ENCODE data around the gene OLFML2B.

The OLFML2B gene

GRCh38 chr1:162033428-162033827 lies 9.8 kb upstream of the OLFML2B start:
- Histone ChIP-seq H3K9ac (ENCODE audit: low read length) (no peak overlapping the region), H3K18ac (ENCODE audit: low read length) (no peak overlapping the region), H2BK120ac (ENCODE audit: low read depth, low read length) (no peak overlapping the region), H3K79me1 (ENCODE audit: low read length) (no peaks in the 10 kb centered on the region), H3K56ac (ENCODE audit: low read length) (no peak overlapping the region), H2BK5ac (ENCODE audit: low read length) (no peak overlapping the region), H3K36me3 (ENCODE audit: control insufficient read depth, insufficient read depth, low read length) (no peaks in the 10 kb centered on the region), H2BK15ac (replicated peaks; ENCODE audit: low read depth) (no peak overlapping the region), H3K79me2 (ENCODE audit: control insufficient read depth, insufficient read depth, low read length) (no peaks in the 10 kb centered on the region), H3K27ac (ENCODE audit: low read depth, low read length) (no peak overlapping the region), H3K27me3 (ENCODE audit: insufficient read depth, low read length, poor library complexity) (no peaks in the 10 kb centered on the region), H3K4me2 (ENCODE audit: low read length) (no peak overlapping the region), H3K4me3 (ENCODE audit: low read length) (no peak overlapping the region), H2AK5ac (ENCODE audit: low read length) (no peak overlapping the region), H3K4me1 (ENCODE audit: control insufficient read depth, low read depth, low read length) (no peaks in the 10 kb centered on the region), H4K5ac (ENCODE audit: low read length) (no peak overlapping the region), H4K8ac (ENCODE audit: low read depth, low read length) (no peak overlapping the region), H3K23ac (ENCODE audit: low read length) (no peak overlapping the region), H3K4ac (ENCODE audit: low read depth, low read length) (no peak overlapping the region)
- DNase-seq: no peak
- WGBS (ENCODE audit: extremely low coverage, insufficient coverage, low lambda C conversion rate): no CpG with 5 or more reads among the region's 6 CpGs

GRCh38 chr1:162030759-162031280 lies 7.2 kb upstream of the OLFML2B start:
- no peak overlapping the region for H4K8ac ChIP-seq (ENCODE audit: low read depth, low read length)
- H3K27me3 ChIP-seq (ENCODE audit: insufficient read depth, low read length, poor library complexity): no peaks in the 10 kb centered on the region
- H2BK120ac ChIP-seq (ENCODE audit: low read depth, low read length): no peak overlapping the region
- H2AK5ac ChIP-seq (ENCODE audit: low read length): no peak overlapping the region
- no peak overlapping the region for H3K4me2 ChIP-seq (ENCODE audit: low read length)
- no peak overlapping the region for H3K4ac ChIP-seq (ENCODE audit: low read depth, low read length)
- H3K4me1 ChIP-seq (ENCODE audit: control insufficient read depth, low read depth, low read length): no peaks in the 10 kb centered on the region
- WGBS (ENCODE audit: extremely low coverage, insufficient coverage, low lambda C conversion rate): no CpG with 5 or more reads among the region's 3 CpGs
- no peaks in the 10 kb centered on the region for H3K79me1 ChIP-seq (ENCODE audit: low read length)
- no peak overlapping the region for H3K9ac ChIP-seq (ENCODE audit: low read length)
- DNase-seq: no peak
- H2BK5ac ChIP-seq (ENCODE audit: low read length): no peak overlapping the region
- H3K18ac ChIP-seq (ENCODE audit: low read length): no peak overlapping the region
- no peak overlapping the region for H3K23ac ChIP-seq (ENCODE audit: low read length)
- H3K27ac ChIP-seq (ENCODE audit: low read depth, low read length): no peak overlapping the region
- no peak overlapping the region for H4K5ac ChIP-seq (ENCODE audit: low read length)
- H3K56ac ChIP-seq (ENCODE audit: low read length): no peak overlapping the region
- H3K36me3 ChIP-seq (ENCODE audit: control insufficient read depth, insufficient read depth, low read length): no peaks in the 10 kb centered on the region
- H3K79me2 ChIP-seq (ENCODE audit: control insufficient read depth, insufficient read depth, low read length): no peaks in the 10 kb centered on the region
- no peak overlapping the region for H2BK15ac ChIP-seq (replicated peaks; ENCODE audit: low read depth)
- H3K4me3 ChIP-seq (ENCODE audit: low read length): no peak overlapping the region

GRCh38 chr1:162029157-162029556 lies 5.5 kb upstream of the OLFML2B start:
- no peak overlapping the region for H3K9ac ChIP-seq (ENCODE audit: low read length)
- no peak overlapping the region for H3K27ac ChIP-seq (ENCODE audit: low read depth, low read length)
- no peak overlapping the region for H2BK5ac ChIP-seq (ENCODE audit: low read length)
- no peak overlapping the region for H3K23ac ChIP-seq (ENCODE audit: low read length)
- no peak overlapping the region for H3K4me3 ChIP-seq (ENCODE audit: low read length)
- no CpG with 5 or more reads among the region's 4 CpGs for WGBS (ENCODE audit: extremely low coverage, insufficient coverage, low lambda C conversion rate)
- H3K4me2 ChIP-seq (ENCODE audit: low read length): no peak overlapping the region
- H3K4me1 ChIP-seq (ENCODE audit: control insufficient read depth, low read depth, low read length): peaks cover 1% of the 10 kb centered on the region
- H3K56ac ChIP-seq (ENCODE audit: low read length): no peak overlapping the region
- no peaks in the 10 kb centered on the region for H3K27me3 ChIP-seq (ENCODE audit: insufficient read depth, low read length, poor library complexity)
- H3K18ac ChIP-seq (ENCODE audit: low read length): no peak overlapping the region
- H3K79me1 ChIP-seq (ENCODE audit: low read length): no peaks in the 10 kb centered on the region
- no peaks in the 10 kb centered on the region for H3K79me2 ChIP-seq (ENCODE audit: control insufficient read depth, insufficient read depth, low read length)
- H2AK5ac ChIP-seq (ENCODE audit: low read length): no peak overlapping the region
- H3K36me3 ChIP-seq (ENCODE audit: control insufficient read depth, insufficient read depth, low read length): no peaks in the 10 kb centered on the region
- H3K4ac ChIP-seq (ENCODE audit: low read depth, low read length): no peak overlapping the region
- H4K5ac ChIP-seq (ENCODE audit: low read length): no peak overlapping the region
- no peak overlapping the region for H4K8ac ChIP-seq (ENCODE audit: low read depth, low read length)
- H2BK120ac ChIP-seq (ENCODE audit: low read depth, low read length): no peak overlapping the region
- no peak overlapping the region for H2BK15ac ChIP-seq (replicated peaks; ENCODE audit: low read depth)
- DNase-seq: no peak

- H2BK5ac ChIP-seq (ENCODE audit: low read length): no peak overlapping the region
- no peak overlapping the region for H2BK15ac ChIP-seq (replicated peaks; ENCODE audit: low read depth)
- no peak overlapping the region for H3K4ac ChIP-seq (ENCODE audit: low read depth, low read length)
- no peak overlapping the region for H4K5ac ChIP-seq (ENCODE audit: low read length)
- H4K8ac ChIP-seq (ENCODE audit: low read depth, low read length): no peak overlapping the region
- H2BK120ac ChIP-seq (ENCODE audit: low read depth, low read length): no peak overlapping the region
- H3K4me2 ChIP-seq (ENCODE audit: low read length): no peak overlapping the region
- no peak overlapping the region for H3K18ac ChIP-seq (ENCODE audit: low read length)
- no peak overlapping the region for H3K27ac ChIP-seq (ENCODE audit: low read depth, low read length)
- H3K36me3 ChIP-seq (ENCODE audit: control insufficient read depth, insufficient read depth, low read length): no peaks in the 10 kb centered on the region
- no peak overlapping the region for H3K9ac ChIP-seq (ENCODE audit: low read length)
- H3K79me1 ChIP-seq (ENCODE audit: low read length): no peaks in the 10 kb centered on the region
- no peaks in the 10 kb centered on the region for H3K79me2 ChIP-seq (ENCODE audit: control insufficient read depth, insufficient read depth, low read length)
- no CpG with 5 or more reads among the region's 6 CpGs for WGBS (ENCODE audit: extremely low coverage, insufficient coverage, low lambda C conversion rate)
- peaks cover 1% of the 10 kb centered on the region for H3K4me1 ChIP-seq (ENCODE audit: control insufficient read depth, low read depth, low read length)
- no peak overlapping the region for H3K56ac ChIP-seq (ENCODE audit: low read length)
- DNase-seq: no peak
- H3K4me3 ChIP-seq (ENCODE audit: low read length): no peak overlapping the region
- no peaks in the 10 kb centered on the region for H3K27me3 ChIP-seq (ENCODE audit: insufficient read depth, low read length, poor library complexity)
- H3K23ac ChIP-seq (ENCODE audit: low read length): no peak overlapping the region
- H2AK5ac ChIP-seq (ENCODE audit: low read length): no peak overlapping the region
These were observed 5.1 kb upstream of the OLFML2B start for GRCh38 chr1:162028726-162029125.

GRCh38 chr1:162026881-162027280 lies 3.2 kb upstream of the OLFML2B start:
- no peak overlapping the region for H2AK5ac ChIP-seq (ENCODE audit: low read length)
- DNase-seq: no peak
- H4K5ac ChIP-seq (ENCODE audit: low read length): no peak overlapping the region
- H3K27me3 ChIP-seq (ENCODE audit: insufficient read depth, low read length, poor library complexity): no peaks in the 10 kb centered on the region
- H3K18ac ChIP-seq (ENCODE audit: low read length): no peak overlapping the region
- no peaks in the 10 kb centered on the region for H3K79me2 ChIP-seq (ENCODE audit: control insufficient read depth, insufficient read depth, low read length)
- H3K36me3 ChIP-seq (ENCODE audit: control insufficient read depth, insufficient read depth, low read length): no peaks in the 10 kb centered on the region
- H4K8ac ChIP-seq (ENCODE audit: low read depth, low read length): no peak overlapping the region
- H3K23ac ChIP-seq (ENCODE audit: low read length): no peak overlapping the region
- no peak overlapping the region for H2BK15ac ChIP-seq (replicated peaks; ENCODE audit: low read depth)
- H3K27ac ChIP-seq (ENCODE audit: low read depth, low read length): no peak overlapping the region
- H2BK5ac ChIP-seq (ENCODE audit: low read length): no peak overlapping the region
- WGBS (ENCODE audit: extremely low coverage, insufficient coverage, low lambda C conversion rate): 100% methylated on average over 1 of the region's 2 CpGs
- peaks cover 1% of the 10 kb centered on the region for H3K4me1 ChIP-seq (ENCODE audit: control insufficient read depth, low read depth, low read length)
- H2BK120ac ChIP-seq (ENCODE audit: low read depth, low read length): no peak overlapping the region
- H3K4me3 ChIP-seq (ENCODE audit: low read length): no peak overlapping the region
- no peak overlapping the region for H3K4me2 ChIP-seq (ENCODE audit: low read length)
- no peaks in the 10 kb centered on the region for H3K79me1 ChIP-seq (ENCODE audit: low read length)
- H3K4ac ChIP-seq (ENCODE audit: low read depth, low read length): no peak overlapping the region
- H3K9ac ChIP-seq (ENCODE audit: low read length): no peak overlapping the region
- no peak overlapping the region for H3K56ac ChIP-seq (ENCODE audit: low read length)

- no peak overlapping the region for H4K8ac ChIP-seq (ENCODE audit: low read depth, low read length)
- no peak overlapping the region for H3K23ac ChIP-seq (ENCODE audit: low read length)
- no peak overlapping the region for H3K9ac ChIP-seq (ENCODE audit: low read length)
- no peaks in the 10 kb centered on the region for H3K79me2 ChIP-seq (ENCODE audit: control insufficient read depth, insufficient read depth, low read length)
- H3K4me1 ChIP-seq (ENCODE audit: control insufficient read depth, low read depth, low read length): peaks cover 1% of the 10 kb centered on the region
- H3K27ac ChIP-seq (ENCODE audit: low read depth, low read length): no peak overlapping the region
- no peak overlapping the region for H3K4ac ChIP-seq (ENCODE audit: low read depth, low read length)
- H3K36me3 ChIP-seq (ENCODE audit: control insufficient read depth, insufficient read depth, low read length): no peaks in the 10 kb centered on the region
- no peak overlapping the region for H2BK15ac ChIP-seq (replicated peaks; ENCODE audit: low read depth)
- H3K27me3 ChIP-seq (ENCODE audit: insufficient read depth, low read length, poor library complexity): no peaks in the 10 kb centered on the region
- H3K4me2 ChIP-seq (ENCODE audit: low read length): no peak overlapping the region
- no peak overlapping the region for H3K18ac ChIP-seq (ENCODE audit: low read length)
- DNase-seq: no peak
- no peak overlapping the region for H2BK5ac ChIP-seq (ENCODE audit: low read length)
- no peak overlapping the region for H4K5ac ChIP-seq (ENCODE audit: low read length)
- H3K56ac ChIP-seq (ENCODE audit: low read length): no peak overlapping the region
- no peak overlapping the region for H2AK5ac ChIP-seq (ENCODE audit: low read length)
- no peak overlapping the region for H2BK120ac ChIP-seq (ENCODE audit: low read depth, low read length)
- no CpG with 5 or more reads among the region's 2 CpGs for WGBS (ENCODE audit: extremely low coverage, insufficient coverage, low lambda C conversion rate)
- H3K79me1 ChIP-seq (ENCODE audit: low read length): no peaks in the 10 kb centered on the region
- H3K4me3 ChIP-seq (ENCODE audit: low read length): no peak overlapping the region
These were observed 1.9 kb upstream of the OLFML2B start for GRCh38 chr1:162025541-162025940.

Data from mesendoderm (in vitro differentiated cells).